ENCODE results near the gene MGAT4B.

MGAT4B gene

DNA sequence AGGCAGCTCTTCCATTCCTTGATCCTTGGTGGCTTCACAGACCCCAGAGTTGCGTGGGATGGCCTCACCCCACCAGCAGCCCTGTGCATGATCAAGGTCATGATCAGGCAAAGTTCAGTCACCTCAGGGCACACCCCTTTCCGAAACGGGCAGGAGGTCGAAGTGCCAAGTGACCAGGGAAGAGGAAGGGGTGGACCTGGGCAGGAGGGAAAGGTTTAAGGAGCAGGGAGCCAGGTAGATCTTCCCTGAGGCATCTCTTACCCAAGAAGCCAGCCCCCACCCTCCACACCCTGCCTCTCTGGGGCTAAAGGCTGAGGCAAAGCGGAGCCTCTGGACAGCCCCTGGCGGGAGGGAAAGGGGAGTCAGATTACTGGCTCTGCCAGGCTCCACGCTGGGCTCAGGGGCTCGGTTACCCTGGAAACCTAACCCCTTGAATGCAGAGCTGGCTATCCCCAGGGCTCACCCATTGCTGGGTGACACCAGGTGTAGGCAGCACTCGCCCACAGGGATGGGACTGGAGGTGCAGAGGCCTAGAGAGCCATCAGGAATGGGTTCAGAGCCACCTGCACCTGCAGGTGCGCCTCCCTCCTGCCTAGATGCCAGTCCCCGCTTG lies 3.6 kb downstream of the MGAT4B start:
- no peak for DNase-seq (ENCODE audit: low read depth)
- no peak overlapping the region for H3K4me3 ChIP-seq (ENCODE audit: low read depth, low read length)
- TF ChIP-seq, protein P1, sequence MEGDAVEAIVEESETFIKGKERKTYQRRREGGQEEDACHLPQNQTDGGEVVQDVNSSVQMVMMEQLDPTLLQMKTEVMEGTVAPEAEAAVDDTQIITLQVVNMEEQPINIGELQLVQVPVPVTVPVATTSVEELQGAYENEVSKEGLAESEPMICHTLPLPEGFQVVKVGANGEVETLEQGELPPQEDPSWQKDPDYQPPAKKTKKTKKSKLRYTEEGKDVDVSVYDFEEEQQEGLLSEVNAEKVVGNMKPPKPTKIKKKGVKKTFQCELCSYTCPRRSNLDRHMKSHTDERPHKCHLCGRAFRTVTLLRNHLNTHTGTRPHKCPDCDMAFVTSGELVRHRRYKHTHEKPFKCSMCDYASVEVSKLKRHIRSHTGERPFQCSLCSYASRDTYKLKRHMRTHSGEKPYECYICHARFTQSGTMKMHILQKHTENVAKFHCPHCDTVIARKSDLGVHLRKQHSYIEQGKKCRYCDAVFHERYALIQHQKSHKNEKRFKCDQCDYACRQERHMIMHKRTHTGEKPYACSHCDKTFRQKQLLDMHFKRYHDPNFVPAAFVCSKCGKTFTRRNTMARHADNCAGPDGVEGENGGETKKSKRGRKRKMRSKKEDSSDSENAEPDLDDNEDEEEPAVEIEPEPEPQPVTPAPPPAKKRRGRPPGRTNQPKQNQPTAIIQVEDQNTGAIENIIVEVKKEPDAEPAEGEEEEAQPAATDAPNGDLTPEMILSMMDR (IDR thresholded peaks at IDR 0.05; ENCODE audit: low read depth, low read length, missing control alignments) = no peak

DNA sequence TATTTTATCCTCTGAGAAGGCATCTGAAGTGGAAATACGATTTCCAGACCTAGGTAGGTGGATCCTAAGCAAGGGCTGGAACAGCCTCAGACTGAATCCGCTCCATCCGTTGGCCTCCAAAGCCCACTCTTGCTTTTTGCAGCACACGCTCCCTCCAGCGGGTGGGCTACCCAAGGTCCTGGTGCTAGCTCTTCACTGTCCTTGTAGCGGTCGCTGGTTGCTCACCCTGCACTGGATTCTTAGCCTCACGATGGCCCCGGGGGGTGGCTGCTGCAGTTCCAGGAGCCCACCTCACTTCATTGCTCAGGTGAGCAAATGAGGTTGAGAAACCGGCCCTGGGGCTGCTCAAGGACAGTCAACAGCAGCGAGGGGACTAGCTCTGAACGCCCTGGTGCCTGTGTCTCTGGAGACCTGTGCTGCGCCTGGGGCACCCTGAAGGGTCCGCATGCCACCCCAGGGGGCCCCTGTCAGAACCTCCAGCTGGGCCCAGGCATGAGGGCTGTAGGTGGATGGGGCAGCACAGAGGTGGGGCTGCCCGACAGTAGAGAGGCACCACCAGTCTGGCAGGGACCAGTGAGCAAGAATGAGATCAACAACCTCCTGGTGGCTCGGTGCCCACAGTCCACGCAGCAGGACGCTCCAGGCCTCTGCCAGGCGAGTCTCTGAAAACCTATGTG lies 4.3 kb downstream of the MGAT4B start:
- DNase-seq (ENCODE audit: low read depth) = no peak
- TF ChIP-seq, protein P1 (IDR thresholded peaks at IDR 0.05; ENCODE audit: low read depth, low read length, missing control alignments) = no peak
- no peak overlapping the region for H3K4me3 ChIP-seq (ENCODE audit: low read depth, low read length)

DNA sequence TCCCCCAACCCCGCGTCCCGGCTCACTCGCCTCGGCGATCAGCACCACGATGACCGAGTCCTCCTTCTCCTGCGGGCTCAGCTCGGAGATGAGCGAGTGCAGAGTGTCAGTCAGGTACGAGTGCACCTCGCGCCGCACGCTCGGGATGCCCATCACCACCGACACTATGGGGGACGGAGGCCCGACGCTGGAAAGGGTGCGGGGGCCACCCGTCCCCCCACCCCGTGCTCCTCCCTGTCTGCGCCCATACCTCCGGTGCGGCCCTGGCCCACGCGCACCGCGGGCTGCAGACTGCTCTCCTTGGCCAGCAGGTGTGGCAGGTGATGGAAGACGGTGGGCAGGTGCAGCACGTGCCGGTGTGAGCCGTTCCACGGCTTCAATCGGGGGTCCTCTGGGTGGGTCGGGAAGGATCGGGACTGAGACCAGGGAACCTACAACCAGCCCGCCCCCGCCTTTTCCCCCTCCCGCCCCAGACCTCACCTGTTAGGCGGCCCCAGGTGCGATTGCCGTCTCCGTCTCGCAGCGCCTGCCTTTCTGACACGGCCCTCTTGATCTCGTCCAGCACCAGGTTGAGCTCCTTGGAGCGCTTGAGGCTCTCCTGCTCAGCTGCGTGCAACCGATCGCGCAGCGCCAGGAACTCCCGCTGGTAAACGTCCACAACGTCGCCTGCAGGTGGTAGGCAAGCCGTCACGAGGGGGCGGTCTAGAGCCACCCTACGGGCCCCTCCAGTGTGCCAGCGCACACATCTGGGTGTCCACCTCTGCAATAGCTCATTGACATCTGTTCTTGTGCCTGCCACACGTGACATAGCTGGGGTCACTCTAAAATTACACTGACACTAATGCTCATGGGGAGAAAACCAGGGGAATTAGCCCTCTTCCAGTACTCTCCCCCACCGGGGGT lies 5.1 kb downstream of the MGAT4B start:
- TF ChIP-seq, protein P1 (IDR thresholded peaks at IDR 0.05; ENCODE audit: low read depth, low read length, missing control alignments) = peak; percentile 81
- no peak for DNase-seq (ENCODE audit: low read depth)
- H3K4me3 ChIP-seq (ENCODE audit: low read depth, low read length) = no peak overlapping the region

DNA sequence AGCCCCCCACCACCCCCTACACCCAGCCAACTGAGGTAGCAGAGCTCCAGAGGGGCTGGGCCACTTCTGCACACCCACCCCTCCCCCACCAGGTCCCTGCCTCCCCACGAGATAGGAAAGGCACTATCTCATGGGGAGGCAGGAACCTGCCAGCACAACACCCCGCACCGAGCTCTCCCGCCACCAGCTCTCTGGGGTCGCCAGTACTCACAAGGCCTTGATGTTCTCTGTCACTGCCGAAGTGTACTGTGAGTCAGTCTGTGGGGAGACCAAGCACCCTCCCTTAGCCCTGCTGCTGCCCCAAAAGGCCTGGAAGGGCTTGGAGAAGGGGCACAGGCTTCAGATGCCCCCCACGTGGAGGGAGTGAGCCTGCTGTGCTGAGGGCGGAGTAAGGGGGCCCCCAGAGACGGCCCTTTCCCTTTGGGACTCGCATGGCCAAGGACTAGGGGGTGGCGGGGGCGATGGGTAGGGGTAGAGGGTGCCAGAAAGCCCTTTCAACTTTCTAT lies 5.9 kb downstream of the MGAT4B start:
- DNase-seq (ENCODE audit: low read depth) = no peak
- TF ChIP-seq, protein P1 (IDR thresholded peaks at IDR 0.05; ENCODE audit: low read depth, low read length, missing control alignments) = no peak
- no peak overlapping the region for H3K4me3 ChIP-seq (ENCODE audit: low read depth, low read length)

DNA sequence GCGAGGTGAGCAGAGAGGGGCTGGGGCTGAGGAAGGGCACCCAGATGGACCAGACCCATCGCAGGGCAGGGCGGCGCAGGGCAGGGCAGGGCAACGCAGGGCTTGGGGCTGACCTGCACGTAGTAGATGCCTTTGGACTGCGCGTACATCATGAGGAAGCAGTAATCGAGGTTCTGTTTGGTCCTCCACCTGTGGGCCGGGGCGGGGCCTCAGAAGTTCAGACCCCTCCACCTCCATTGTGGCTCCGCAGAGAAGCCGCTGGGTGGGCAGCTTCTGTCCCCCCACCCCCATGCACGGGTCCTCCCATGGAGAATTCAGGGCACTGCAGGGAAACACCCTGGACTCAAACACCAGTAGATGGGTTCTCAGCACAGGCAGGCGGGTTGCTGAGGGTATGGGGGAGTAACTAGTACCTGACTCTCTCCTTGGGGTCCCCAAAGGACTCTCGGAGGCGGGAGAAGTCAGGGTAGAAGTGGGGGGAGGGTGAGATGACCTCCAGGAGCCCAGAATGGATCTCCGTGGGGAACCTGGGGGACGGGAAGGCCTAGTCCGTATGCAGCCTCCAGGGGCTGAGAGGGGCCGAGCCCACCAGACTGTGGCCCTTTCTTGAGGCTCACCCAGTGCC lies 6.5 kb downstream of the MGAT4B start:
- no peak for DNase-seq (ENCODE audit: low read depth)
- H3K4me3 ChIP-seq (ENCODE audit: low read depth, low read length) = no peak overlapping the region
- TF ChIP-seq, protein P1 (IDR thresholded peaks at IDR 0.05; ENCODE audit: low read depth, low read length, missing control alignments) = no peak

DNA sequence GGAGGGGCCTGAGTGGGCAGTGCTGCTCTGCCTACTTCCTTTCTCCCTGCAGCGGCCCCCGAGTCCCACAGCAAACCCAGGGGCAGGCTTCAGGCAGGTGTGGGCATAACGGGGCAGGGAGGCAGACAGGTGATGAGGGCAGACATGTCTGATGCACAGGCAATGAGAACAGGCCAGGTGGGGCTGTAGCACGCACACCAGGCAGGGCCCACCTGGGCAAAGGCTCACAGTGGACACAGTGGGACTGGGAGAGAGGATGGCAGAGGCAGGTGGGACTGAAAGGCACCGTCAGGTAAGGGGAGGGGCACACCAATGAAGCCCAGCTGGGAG lies 7.1 kb downstream of the MGAT4B start:
- H3K4me3 ChIP-seq (ENCODE audit: low read depth, low read length) = no peak overlapping the region
- TF ChIP-seq, protein P1 (IDR thresholded peaks at IDR 0.05; ENCODE audit: low read depth, low read length, missing control alignments) = no peak
- no peak for DNase-seq (ENCODE audit: low read depth)

Data from GM12864 (cell line).